GM21528 (cell line): ENCODE results near the gene CDH23.
"Not testable (repeated sequence)": the region's sequence is repeated elsewhere in the genome, so short reads cannot be mapped to it uniquely, and the experiment has no call there.

Source experiments
- ATAC-seq: cut with Tn5 transposase; IDR thresholded peaks from one replicate; pipeline ENCODE4 v1.9.1; 2021; ENCODE audit warnings: mild to moderate bottlenecking, moderate library complexity; ENCODE audit not compliant: unreplicated experiment, low FRiP score

The CDH23 gene

DNA sequence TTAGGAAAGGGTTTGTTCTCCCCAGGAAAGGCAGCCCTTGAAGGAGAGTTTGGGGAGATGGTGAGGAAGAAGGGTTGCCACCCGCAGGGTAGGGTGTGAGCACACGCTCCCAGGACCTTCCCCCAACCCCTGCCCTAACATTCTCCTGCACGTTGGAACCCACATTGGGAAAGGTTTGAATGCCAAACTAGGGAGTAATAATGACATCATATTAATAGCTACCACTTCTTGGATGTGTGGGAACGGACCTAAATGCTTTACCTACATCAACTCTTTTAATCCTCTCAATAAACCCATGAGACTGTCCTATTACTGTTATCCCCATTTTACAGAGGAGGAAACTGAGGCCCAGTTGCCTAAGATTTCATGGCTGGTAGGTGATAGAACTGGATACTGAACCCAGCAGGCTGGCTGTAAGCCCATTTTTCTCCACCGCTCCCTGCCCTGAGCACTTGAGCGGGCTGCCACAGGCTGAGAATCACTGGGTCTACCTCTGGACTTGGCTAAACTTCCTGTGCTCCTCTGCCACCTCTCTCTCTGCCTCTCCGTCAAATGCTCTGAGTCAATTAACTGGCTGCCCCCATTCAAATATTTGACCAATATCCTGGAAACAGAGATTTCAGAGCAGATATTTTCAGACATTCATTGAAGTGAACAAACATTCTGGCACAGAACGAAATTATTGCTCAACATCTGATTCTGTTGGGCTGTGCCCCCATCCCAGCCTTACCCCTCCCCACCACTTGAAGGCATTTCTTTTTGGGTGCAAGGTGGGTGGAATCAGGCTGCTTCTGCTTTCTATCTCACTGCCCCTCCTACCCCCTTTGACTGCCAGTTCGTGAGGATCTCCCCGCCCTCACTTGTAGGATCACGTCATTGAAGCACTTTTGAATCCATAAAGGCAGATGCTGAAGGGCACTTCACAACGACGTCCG, 193.2 kb downstream of the CDH23 start:
- no peak for ATAC-seq

DNA sequence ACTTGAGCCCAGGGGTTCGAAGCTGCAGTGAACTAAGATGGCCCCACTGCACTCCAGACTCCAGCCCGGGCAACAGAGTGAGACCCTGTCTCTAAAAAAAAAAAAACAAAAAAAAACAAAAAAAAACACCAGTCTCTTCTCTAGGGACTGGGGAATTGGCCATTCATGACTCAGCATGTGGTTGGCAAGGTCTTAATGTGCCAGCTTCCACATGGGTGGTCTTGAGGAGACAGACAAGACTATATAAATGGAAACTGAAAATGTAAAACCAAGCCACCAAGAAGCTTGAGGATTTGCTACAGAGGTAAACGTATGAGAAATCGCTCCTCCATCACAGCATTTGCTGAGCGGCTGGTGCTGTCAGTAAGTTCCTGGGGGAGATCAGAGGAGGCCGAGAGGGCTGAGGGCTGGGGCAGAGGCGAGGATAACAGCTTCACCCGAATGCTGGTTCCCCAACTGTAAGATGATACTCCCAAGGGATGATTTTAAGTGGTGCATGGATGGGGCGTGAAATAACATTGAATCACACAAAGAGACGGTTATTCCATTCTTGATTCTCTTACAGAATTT, 194.1 kb downstream of the CDH23 start:
- no peak for ATAC-seq

DNA sequence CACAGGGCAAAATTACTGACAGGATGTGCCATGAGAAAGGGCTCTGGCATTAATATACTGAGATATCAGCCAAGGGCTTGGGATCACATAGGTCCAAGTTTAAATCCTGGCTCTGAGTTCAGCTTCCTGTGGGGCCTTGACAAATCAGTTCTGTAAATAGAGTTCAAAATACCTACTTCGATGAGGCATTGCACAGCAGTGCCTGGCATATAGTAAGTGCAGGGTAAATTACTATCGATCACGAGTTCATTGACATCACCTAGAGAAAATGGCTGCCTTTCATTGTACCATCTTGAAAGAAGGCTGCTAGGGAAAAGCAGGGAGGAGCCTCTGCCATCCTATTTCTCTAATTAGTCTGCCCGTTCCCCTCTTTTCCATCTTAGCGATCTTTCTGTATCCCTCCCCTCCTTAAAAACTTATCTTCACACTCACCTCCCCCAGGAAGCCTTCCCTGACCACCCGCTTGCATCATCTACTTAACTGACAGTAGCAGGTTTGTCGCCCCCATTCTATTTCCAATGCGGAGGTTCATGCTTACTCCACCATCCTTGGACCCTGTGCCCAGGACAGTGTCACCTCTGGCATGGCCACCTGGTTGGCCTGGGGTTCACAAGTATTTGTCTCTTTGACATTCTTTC, 198.3 kb downstream of the CDH23 start:
- no peak for ATAC-seq

DNA sequence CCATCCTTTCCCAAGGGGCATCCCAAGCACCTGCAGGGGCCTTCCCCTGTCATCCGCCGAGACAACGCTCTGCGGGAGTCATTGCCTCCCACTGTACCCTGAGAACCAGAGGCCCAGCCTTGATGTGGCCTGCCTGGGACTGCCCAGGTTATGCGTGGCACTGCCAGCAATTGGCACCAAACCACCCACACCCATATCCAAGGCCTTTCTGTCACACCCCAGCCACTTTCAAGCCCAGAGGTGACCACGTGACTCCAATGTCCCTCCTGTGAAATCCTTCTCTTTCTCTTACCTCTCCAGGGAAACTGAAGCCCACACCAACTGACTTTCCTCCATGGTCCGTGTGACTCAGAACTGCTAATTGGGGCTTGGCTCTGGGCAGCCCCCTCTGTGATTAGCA, 198.9 kb downstream of the CDH23 start:
- ATAC-seq = no peak

DNA sequence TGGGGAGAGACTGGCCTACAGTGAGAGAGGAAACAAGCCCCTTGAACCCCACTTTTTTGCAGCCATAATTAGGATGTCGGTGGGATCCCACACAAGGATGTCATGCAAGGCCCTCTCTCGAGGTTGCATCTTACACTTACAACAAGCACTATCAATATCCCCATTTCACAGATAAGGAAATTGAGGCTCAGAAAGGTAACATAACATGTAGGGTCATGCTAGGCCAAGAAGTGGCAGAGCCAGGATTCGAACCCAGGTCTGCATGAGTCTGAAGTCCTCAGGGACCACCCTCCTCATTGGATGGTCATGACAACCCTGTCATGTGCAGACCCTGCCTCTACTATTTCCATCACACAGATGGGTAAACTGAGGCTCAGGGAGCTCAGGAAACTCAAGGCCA, 199.4 kb downstream of the CDH23 start:
- ATAC-seq = no peak

DNA sequence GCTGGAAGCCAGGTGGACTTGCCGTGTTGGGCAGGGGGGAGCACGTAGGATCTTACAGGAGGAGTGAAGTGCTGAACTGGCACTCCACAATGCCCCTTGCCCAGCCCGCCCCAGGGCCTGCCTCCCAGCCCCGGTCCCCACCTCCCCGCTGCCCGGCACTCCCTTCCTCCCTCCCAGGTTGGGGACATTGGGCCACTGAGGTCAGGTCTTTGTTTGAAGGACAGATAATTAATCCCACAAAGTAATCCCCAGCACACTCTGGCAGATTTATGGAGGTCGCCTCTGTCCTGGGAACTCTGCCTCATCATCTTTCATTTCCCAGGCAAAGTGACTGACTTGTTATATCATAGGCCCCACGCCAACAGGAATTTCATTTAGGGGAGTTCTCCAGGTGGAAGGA, 200.0 kb downstream of the CDH23 start:
- ATAC-seq = no peak

DNA sequence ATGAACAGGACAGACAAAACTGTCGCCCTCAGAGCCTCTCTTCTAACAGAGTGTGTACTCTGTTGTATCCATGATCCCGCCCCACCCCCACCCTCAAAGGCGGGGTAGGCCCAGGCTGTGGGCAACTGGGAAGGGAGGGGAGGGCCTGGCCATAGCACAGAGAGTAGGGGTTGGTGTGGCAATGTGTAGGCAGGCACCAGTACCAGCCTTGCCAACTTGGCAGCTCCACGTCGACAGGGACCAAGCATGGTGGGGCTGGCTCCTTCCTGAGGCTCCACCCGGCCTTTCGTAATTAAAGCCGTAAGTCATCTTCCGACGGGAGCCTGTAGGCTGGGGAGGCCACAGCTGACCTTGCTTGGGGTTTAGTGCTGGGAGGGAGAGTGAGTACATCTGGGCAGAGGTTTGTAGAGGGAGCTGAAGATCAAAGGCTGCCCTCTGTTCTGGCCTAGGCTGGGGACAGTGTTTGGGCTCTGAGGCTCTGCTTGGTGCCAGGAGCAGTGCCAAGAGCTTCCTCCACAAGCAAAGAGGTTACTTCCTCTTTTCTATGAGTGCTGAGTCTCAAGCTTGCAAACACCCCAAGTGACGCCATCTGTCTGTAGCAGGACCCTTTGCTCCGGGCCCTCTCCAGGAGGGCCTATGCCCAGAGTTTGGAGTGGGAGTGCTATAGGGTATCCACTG, 201.2 kb downstream of the CDH23 start:
- ATAC-seq = no peak

DNA sequence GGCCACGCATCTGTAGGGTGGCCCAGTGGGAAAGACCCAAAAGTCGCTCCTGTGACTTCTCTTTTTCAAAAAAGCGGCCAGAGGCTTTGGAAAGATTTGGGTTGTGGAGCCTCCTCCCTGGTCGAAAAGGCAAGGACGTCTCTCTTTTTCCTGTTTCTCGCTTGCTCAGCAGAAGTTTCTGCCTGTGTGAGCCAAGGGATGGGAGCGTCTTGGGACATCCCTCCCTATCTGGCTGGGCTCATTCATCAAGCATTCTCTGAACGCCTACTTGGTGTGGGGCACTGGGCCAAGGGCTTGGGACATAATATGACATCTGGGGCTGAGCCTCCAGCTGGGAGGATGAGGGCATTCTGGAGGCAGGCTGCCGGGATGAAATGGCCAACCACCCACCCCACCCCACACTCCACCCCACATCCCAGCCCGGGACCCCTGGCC, 201.9 kb downstream of the CDH23 start:
- no peak for ATAC-seq

DNA sequence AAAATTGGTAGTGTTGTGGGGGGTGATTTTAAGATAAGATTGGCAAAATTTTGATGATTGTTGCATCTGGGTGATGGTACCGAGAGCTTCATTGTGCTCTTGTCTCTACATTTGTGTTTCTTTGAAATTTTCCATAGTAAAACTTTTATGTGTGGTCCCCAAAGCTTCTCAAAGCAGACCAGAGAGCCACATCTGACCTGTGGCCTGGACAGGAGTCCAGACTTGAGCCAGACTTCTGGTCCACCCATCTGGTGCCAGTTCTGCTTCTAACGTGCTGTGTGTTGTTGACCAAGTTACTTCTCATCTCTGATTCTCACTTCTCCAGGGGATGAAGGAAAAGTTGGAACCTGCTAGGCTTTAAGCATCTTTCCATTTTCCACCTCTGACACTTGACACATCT, 202.8 kb downstream of the CDH23 start:
- ATAC-seq = no peak

DNA sequence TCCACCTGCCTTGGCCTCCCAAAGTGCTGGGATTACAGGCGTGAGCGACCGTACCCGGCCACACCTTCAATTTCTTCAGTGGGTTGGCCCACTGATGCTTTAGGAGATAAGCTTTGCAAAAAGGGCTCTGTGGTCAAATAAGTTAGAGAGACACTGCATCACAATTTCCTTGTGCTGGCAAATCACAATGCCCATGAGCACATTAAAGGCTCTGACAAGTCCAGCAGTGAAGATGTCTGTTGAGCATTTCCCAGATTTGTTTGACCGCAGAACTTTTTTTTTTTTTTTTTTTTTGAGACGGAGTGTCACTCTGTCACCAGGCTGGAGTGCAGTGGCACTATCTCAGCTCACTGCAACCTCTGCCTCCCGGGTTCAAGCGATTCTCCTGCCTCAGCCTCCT, 203.5 kb downstream of the CDH23 start:
- not testable (repeated sequence) for ATAC-seq

DNA sequence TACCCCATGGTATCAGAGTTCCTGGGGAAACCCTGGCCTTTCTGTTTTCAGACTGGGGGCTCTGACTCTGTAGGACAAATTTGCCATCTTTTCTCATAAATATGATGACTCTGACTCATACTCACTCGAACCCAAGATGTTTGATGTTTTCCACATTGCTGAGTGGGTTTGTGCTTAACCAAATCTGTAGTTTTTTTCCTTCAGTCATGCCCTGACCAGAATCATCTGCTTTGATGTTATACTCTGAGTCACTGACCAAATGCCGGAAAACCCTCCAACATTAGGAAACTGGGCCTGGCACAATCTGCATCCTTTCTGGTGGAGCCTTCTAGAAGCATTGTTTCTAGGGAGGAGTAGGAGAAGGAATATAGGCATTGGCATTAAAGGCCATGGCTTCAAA, 204.1 kb downstream of the CDH23 start:
- no peak for ATAC-seq

DNA sequence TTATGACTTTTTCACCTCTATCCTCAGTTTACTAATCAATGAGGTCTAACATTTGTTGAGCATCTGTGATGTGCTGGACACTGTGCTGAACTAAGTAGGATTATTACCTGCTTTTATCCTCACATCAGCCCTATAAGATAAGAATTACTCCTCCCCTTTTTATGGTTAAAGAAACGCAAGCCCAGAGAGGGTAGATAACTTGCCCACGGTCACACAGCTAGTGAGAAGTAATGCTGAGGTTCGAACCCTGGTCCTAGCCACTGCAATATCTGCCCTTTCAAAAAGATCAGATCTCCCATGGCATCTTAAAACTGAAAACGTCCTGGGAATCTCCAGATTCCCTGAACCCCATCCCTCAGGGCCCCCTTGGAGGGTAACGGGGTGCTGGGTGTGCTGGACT, 204.6 kb downstream of the CDH23 start:
- no peak for ATAC-seq

DNA sequence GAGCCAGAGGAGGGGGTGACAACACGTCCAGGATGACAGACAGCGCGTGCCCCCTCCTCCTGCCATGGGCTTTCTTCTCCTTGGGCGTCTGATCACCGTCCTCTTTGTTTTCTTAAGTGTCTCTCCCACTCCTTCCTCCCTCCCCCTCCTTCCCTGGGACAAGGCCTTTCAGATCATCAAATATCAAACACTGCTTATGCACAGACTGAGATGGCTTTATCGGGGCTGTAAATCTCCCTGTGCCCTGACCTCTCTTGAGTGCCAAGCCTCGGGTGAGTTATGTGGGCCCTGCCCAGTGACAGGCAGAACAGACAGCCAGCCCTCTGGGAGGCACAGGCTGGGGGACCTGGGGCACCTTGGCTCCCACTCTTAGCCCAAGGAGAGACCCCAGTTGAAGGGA, 206.4 kb downstream of the CDH23 start:
- no peak for ATAC-seq

DNA sequence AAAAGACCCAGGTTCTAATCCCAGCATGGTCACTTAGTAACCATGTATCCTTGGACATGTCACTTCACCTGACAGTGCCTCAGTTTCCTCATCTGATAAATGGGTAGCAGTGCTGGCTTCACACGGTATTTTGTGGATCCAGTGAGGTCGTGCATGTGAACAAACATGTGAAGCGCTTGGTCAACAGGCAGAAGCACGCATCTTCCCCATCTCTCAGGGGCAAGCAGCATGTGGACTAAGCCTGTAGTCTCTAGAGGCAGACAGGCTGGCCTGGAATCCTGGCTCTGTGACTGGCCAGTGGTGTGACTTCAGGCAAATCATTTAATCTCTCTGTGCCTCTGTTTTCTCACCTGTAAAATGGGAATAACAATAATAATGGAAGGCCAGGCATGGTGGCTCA, 207.0 kb downstream of the CDH23 start:
- no peak for ATAC-seq

DNA sequence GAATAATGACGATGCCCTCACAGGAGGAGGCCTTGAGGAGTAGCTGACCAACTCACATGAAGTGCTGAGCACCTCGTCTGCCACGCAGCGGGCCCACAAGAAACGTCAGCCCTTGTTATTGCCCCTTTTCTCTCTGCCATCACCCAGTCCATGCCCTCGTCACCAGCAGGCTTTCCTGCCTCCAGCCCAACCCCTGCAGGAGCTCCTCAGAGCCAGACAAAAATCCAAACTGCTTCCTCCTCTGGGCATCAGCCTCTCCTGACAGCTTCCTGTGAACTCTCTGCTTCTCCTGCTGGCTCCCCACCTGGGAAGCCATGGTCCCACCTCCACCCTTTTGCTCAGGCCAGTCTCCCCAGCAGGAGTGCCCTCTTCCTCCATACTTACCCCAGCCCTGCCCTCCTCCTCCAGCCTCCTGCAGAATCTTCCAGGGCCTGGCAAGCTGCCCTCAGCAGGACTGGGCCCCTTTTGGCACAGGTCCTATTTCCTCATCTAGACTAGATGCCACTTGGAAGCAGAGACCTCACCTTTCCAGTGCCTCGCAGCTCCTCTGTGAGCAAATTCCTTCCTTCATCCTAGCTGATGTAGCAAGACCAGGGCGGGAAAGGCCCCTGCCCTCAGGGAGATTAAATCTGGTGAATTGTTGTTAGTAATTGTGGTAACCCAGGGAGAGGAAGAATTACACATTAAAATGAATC, 207.8 kb downstream of the CDH23 start:
- no peak for ATAC-seq

DNA sequence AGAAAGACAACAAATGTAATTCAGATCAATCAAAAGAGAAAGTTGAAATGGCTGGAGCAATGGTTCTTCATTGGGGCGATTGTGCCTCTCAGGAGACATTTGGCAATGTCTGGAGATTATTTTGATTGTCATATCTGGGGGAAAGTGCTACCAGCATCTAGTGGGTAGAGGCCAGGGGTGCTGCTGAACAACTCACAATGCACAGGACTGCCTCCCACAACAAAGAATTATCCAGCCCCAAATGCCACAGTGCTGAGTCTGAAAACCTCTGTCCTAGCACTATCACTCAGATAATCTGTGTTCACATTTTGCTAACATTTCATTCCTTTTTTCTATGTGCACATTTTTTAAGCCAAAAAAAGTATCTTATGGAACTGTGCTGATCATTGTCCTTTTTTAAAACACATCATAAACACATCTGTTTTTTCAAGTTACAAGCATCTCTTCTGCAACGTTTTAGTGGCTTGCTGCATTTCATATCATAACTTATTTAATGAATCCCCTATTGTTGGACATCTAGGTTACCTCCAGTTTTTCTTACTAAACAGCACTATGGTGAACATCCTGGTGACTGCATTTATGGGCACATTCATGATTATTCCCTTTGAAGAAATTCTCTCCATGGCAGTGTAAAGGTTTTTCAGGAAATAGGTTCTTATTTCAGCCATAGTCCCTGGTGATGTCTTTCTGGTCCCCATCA, 208.7 kb downstream of the CDH23 start:
- ATAC-seq = no peak

DNA sequence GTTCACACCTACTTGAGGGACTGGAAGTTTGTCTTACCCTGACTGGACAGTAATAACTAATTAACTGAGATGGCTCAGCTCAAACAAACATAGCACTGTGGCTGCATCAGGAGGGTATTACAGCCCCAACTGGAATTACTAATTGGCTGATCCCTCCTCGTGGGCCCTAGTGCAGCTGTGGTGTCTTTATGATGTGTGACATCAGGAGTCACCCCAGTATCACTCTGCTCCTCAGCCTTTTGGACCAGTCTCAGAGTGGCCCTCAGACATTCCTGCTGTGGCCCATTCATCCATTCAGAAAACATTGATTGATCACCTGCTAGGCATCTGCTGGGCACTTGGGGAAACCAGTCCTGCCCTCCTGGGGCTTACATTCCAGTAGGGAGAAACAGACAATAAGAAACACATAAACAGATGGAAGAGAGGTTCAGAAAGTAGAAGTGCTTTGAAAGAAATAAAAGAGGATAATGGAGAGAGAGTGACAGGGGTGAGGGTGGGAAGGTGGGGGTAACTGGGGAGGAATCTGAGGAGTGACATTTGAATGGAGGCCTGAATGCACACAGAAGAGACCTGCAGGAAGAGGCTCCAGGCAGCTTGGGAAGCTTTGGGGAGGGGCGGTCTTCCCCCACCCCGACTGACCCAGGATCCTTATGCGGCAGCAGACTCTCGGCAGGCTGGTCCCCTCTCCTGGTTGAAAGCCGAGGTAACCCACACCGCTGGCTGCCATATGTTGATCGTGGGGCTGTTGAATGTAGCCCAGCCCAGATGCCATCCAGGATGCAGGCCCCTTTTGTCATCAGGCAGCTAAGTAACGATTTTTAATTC, 209.7 kb downstream of the CDH23 start:
- no peak for ATAC-seq

DNA sequence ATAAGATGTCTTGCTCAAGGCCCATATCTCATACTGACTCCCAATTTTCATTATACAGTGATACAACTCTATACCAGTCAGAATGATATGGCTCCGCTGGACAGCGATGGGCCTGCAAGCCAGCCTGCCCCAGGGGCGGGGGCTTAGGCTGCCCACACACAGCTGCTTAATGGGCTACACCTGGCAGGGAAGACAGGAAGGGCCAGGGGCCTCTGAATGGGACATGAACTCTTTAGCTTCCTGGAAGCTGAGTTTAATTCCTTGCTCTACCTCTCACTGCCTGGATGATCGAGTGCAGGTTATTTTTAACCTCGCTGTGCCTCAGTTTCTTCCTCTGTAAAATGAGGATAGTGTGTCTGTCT, 210.3 kb downstream of the CDH23 start:
- no peak for ATAC-seq
